NCI-H2029 (cell line): ENCODE results near the gene CRACDL.
"Not testable (repeated sequence)": the region's sequence is repeated elsewhere in the genome, so short reads cannot be mapped to it uniquely, and the experiment has no call there.

Experiments used
- DNase-seq: peaks from one replicate; lab custom pipeline; 2025; lab: John Stamatoyannopoulos, UW

CRACDL gene

GRCh38 chr2:98882971-98883779 lies 52.9 kb downstream of the CRACDL start:
- no peak for DNase-seq

- no peak for DNase-seq
These were observed 53.7 kb downstream of the CRACDL start for GRCh38 chr2:98882368-98882767.

GRCh38 chr2:98881153-98881650 lies 54.8 kb downstream of the CRACDL start:
- DNase-seq = no peak

- no peak for DNase-seq
These were observed 55.5 kb downstream of the CRACDL start for GRCh38 chr2:98880266-98881152.

GRCh38 chr2:98877658-98878057 lies 58.4 kb downstream of the CRACDL start:
- DNase-seq = not testable (repeated sequence)

- DNase-seq = no peak
These were observed 59.3 kb downstream of the CRACDL start for GRCh38 chr2:98876741-98877140.

GRCh38 chr2:98875746-98876145 lies 60.3 kb downstream of the CRACDL start:
- no peak for DNase-seq

- peak; percentile 10 for DNase-seq
These were observed 60.8 kb downstream of the CRACDL start for GRCh38 chr2:98875081-98875728.

GRCh38 chr2:98874186-98874689 lies 61.8 kb downstream of the CRACDL start:
- no peak for DNase-seq

- DNase-seq = no peak
These were observed 63.5 kb downstream of the CRACDL start for GRCh38 chr2:98872526-98872925.

- DNase-seq = no peak
These were observed 64.5 kb downstream of the CRACDL start for GRCh38 chr2:98871506-98871905.

- peak; percentile 78 for DNase-seq
These were observed 65.4 kb downstream of the CRACDL start for GRCh38 chr2:98870516-98871158.

- DNase-seq = peak; percentile 99
These were observed 66.2 kb downstream of the CRACDL start for GRCh38 chr2:98869870-98870269.

- peak; percentile 97 for DNase-seq
These were observed 66.8 kb downstream of the CRACDL start for GRCh38 chr2:98869272-98869641.

GRCh38 chr2:98868548-98869271 lies 67.3 kb downstream of the CRACDL start:
- DNase-seq = peak; percentile 50

- peak; percentile 11 for DNase-seq
These were observed 68.3 kb downstream of the CRACDL start for GRCh38 chr2:98867539-98868309.

- no peak for DNase-seq
These were observed 70.0 kb downstream of the CRACDL start for GRCh38 chr2:98866033-98866432.

GRCh38 chr2:98861601-98862000 lies 74.4 kb downstream of the CRACDL start:
- no peak for DNase-seq

- DNase-seq = no peak
These were observed 76.7 kb downstream of the CRACDL start for GRCh38 chr2:98859323-98859722.

- DNase-seq = no peak
These were observed 79.0 kb downstream of the CRACDL start for GRCh38 chr2:98857001-98857400.
